HG03045 (cell line): ENCODE data around the gene NFIA.

ENCODE experiments used
- ATAC-seq: cut with Tn5 transposase; IDR thresholded peaks from one replicate; pipeline ENCODE4 v1.9.1; 2021; ENCODE audit warnings: mild to moderate bottlenecking, moderate library complexity; ENCODE audit not compliant: unreplicated experiment

Gene NFIA

DNA sequence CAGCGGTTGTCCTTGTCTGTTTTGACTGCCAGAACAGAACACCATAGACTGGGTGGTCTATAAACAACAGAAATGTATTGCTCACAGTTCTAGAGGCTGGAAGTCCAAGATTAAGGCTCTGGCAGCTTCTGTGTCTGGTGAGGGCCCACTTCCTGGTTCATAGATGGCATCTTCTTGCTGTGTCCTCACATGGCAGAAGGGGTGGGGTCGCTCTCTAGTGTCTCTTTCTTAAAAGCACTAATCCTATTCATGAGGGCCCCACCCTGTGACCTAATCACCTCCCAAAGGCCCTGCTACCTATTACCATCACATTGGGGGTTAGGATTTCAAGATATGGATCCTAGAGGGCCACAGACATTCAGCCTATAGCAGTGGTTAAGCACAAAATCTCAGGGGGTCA is 304.4 kb downstream of the NFIA start:
- no peak for ATAC-seq

DNA sequence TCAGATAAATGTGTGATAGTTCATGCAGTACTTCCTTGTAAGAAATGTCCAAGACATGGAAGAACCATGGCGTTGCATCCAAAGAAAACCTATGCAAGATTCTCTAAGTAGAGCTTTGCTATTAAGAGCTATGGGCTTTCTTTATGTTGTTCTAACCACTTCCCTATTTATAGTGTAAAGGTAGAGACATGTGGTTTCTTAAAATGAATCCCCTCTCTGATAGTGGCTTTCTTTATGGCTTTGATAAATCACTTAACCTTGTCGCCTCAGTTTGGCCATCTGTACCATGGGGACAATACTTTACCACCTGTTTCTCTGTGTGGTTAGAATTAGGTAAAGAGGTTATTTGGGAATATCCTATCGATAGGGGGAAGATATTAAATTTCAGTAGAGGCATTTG is 305.5 kb downstream of the NFIA start:
- no peak for ATAC-seq

GRCh38 chr1:61388566-61388965 is 306.2 kb downstream of the NFIA start:
- no peak for ATAC-seq

DNA sequence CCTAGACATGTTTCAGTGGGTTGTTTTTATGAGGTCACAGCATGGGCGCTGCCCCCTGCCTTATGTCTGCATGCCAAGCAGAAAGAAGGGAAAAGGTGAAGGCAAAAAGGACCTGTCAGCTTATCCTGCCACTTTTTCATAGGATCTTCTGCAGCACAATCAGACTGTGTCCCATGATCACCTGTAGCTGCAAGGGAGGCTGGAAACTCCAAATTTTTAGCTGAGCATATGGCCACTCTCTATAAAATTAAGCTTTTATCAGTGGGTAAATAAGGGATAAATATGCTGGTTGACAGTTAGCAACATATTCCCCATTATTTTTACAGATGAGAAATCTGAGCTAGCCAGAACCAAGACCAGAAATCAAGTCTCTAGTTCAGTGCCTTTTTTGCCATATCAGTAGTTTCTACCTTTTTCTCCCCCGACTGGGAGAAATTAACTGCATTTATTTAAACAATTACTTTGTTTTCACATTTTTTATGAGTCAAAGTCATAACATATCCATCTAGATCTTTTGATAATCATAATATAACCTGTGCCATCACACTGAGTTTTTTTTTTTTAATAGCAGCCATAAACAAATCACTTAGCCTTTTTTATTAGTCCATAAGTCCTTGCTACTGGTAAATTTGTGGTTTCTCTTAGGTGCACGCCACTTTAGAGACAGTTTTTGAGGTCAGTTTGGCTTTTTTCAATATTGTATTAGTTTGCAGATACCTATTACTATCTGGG is 307.0 kb downstream of the NFIA start:
- ATAC-seq: no peak

DNA sequence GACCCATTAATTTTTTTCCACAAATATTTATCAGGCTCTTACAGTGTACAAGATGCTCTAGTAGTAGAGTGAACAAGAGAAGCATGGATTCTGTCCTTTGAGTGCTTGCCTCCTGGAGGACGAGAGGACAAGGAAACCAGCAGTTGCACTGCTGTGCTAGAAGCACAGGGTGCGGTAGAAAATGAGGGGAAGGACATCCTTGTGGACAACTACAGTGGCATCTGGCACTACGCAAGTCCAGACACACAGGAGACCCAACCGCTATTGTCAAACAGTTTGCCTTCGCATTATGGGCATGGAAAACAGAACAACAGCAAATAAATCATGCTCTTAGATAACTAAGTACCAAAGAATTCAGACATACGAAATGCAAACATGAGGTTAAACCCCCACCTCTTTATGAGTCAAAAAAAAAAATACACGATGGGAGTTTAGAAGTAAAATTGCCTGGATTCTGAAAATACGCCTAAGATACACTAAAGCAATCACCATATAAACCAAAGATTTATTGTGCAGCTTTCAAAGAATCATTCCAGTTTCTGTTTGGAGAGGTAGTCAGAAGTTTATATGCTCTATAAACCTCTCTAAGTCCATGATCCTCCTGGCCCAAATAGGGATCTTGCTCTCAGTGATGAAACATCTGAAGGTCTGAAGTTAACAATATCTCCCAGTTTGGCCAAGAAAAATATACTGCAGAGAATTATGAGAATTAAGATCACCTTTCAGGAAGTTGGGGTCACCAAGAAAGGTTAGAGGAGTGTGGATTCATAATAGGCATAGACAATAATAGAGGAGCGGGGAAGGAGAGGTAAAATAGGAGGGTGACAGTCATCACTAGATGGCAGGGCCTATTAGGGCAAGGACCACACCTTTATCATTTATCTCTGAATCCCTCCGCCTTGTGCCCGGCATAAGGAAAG is 307.8 kb downstream of the NFIA start:
- no peak for ATAC-seq

GRCh38 chr1:61391730-61392129 is 309.4 kb downstream of the NFIA start:
- no peak for ATAC-seq

GRCh38 chr1:61392409-61393242 is 310.3 kb downstream of the NFIA start:
- no peak for ATAC-seq

DNA sequence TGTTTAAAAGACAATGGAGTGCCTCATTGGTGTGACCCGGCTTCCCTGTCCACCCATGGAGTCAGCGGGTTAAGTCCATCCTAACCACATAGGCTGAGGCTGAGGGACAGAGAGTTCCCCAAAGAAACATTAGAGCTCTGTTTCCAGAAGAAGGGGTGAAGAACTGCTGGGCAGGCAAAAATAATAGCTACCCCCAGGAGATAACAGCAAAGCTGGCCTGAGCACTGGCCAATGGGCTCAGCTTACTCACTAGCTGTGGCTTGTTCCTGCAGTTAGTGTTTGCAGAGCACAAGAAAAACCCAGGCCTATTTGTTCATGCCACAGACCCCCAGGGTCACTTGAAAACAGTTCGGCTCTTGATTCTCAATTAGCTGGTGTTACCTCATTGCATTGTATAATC is 311.2 kb downstream of the NFIA start:
- no peak for ATAC-seq

GRCh38 chr1:61395146-61395800 is 312.9 kb downstream of the NFIA start:
- ATAC-seq: no peak

- ATAC-seq: no peak
Measured at GRCh38 chr1:61397495-61397894, 315.1 kb downstream of the NFIA start.

DNA sequence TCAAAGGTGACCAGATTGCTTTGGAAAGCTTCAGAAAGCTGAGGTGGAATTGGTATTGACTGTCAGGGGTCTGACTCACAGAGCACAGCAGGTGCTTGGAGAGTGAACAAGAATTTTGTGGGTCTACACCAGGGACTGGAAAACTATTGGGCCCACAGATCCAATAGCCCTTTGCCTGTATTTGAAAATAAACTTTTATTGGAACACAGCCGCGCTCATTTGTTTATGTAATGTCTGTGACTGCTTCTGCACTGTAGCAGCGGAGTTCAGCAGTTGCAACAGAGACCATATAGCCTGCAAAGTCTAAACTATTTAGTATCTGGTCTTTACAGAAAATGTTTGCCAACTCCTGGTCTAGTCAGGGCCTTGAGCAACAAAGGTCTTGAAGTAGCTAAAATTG is 315.6 kb downstream of the NFIA start:
- ATAC-seq: no peak

DNA sequence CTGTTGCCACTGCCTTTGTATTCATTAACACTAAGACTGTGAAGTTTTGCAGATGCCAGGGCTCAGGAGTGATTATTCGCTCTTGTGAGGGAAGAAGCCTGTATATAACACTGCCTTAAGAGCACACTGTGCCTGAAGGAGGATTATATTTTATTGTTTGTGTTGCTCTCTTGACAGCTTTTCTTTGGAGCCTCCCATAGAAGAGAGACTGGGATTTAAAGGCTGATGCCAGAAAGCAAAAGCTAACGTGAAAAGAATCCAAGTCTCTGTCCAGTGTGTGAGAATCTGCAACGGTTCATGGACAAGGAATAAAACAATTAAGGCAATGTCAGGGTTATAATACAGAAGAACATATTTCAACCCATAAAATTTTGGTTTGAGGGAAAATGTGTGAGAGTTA is 316.8 kb downstream of the NFIA start:
- no peak for ATAC-seq

- no peak for ATAC-seq
Measured at GRCh38 chr1:61400131-61400770, 317.9 kb downstream of the NFIA start.

DNA sequence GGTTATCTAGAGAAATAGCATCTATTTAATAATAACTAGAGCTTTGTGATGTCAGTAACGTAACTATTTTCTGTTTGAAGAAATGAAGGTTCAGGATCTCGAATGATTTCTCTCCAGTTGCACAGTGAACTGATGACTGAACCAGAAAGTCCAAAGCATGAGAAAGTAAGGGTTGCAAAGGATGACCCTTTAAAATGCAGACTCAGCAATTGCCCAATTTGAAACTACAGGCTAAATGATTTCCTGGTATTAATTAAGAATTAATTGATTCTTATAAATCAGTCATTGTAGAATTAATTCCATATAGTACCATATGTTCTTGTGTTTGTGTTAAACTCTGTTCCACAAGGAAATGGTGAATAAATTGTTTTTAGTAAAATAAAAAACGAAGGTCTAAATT is 318.6 kb downstream of the NFIA start:
- ATAC-seq: no peak

- ATAC-seq: no peak
Measured at GRCh38 chr1:61403679-61404596, 321.6 kb downstream of the NFIA start.

DNA sequence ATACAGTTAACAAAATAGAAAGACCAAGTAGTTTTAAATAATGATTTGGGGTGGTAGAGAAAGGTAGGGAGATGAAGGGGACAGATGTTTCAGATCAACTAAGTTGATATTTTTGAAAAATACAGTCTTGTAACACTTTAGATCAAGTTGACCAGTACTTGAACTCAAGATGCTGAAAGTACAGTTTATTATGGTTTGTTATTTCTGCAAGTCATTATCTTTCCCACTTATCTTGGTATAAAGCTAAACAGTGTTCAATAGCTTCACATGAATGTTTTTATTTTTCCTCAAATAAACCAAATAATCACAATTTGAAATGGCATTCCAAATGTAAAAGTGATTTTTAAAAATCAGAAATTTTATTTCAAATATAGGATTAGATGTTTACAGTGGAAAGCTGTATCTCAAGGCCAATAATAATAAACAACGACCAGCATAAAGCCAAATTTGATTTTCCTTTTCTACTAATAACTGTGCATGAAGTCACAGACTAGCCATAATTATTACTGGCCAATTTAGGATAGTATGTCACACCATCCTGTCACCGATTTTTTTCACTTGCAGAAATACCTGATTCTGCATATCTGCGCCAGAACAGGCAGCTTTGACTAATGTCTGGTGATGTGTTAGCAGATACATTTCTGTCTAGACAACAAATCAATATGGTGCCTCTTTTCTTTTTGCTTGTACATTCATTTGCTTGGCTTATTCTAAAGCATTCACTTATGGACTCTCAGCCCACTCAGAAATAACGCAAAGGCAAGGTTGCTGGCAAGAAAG is 322.4 kb downstream of the NFIA start:
- no peak for ATAC-seq

DNA sequence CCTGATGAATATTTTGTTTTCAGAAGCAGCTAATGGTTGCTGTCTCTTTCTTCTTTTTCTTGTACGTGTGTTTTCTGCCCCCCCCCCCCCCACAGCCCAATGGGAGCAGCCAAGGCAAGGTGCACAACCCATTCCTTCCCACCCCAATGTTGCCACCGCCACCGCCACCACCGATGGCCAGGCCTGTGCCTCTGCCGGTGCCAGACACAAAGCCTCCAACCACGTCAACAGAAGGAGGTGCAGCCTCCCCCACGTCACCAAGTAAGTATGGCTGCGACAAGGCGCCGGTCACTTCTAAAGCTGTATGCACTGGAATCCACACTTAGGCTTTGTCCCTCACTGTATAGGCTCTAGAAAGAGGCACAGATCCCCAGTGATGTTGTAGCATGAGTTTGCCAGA is 324.1 kb downstream of the NFIA start:
- ATAC-seq: no peak

DNA sequence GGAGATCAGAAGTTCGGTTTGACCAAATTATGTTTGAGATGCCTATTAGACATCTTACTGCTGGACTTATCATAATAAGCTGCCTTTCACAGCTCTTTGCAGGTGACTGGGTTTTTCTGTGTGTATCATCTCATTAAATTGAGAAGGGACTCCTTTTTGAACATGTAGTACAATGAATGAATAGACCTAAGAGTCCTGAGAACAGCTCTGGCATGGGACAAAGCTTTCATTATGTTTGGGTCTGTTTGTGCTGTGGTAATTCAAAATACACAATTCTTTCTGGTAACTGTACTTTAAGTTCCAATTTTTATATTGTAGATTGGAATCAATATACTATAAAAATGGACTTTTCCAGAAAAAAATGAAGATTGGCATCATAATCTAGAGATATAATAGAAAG is 330.2 kb downstream of the NFIA start:
- no peak for ATAC-seq

GRCh38 chr1:61419196-61419595 is 336.8 kb downstream of the NFIA start:
- no peak for ATAC-seq
